HG03457 (cell line): Measurements from ENCODE around the gene SEC63.
"Not testable (repeated sequence)": the region's sequence is repeated elsewhere in the genome, so short reads cannot be mapped to it uniquely, and the experiment has no call there.

ENCODE experiments used
- ATAC-seq: cut with Tn5 transposase; IDR thresholded peaks from one replicate; pipeline ENCODE4 v1.9.1; 2021; ENCODE audit warnings: moderate number of reproducible peaks; ENCODE audit not compliant: unreplicated experiment

The SEC63 gene

GRCh38 chr6:107934229-107934628 is 23.8 kb downstream of the SEC63 start:
- ATAC-seq = not testable (repeated sequence)

GRCh38 chr6:107932580-107932979 is 25.4 kb downstream of the SEC63 start:
- ATAC-seq = no peak

GRCh38 chr6:107931894-107932293 is 26.1 kb downstream of the SEC63 start:
- ATAC-seq = no peak

- no peak for ATAC-seq
These were observed 29.0 kb downstream of the SEC63 start for GRCh38 chr6:107928984-107929383.

GRCh38 chr6:107926697-107927544 is 31.1 kb downstream of the SEC63 start:
- ATAC-seq = not testable (repeated sequence)

- no peak for ATAC-seq
These were observed 40.3 kb downstream of the SEC63 start for GRCh38 chr6:107917451-107918375.

- ATAC-seq = not testable (repeated sequence)
These were observed 41.0 kb downstream of the SEC63 start for GRCh38 chr6:107916961-107917360.

- no peak for ATAC-seq
These were observed 46.3 kb downstream of the SEC63 start for GRCh38 chr6:107911692-107912091.

- no peak for ATAC-seq
These were observed 63.1 kb downstream of the SEC63 start for GRCh38 chr6:107894809-107895396.

- ATAC-seq = not testable (repeated sequence)
These were observed 67.6 kb downstream of the SEC63 start for GRCh38 chr6:107890431-107890830.

GRCh38 chr6:107885950-107886349 is 72.1 kb downstream of the SEC63 start:
- ATAC-seq = not testable (repeated sequence)

- no peak for ATAC-seq
These were observed 78.1 kb downstream of the SEC63 start for GRCh38 chr6:107879941-107880340.

GRCh38 chr6:107877968-107878367 is 80.0 kb downstream of the SEC63 start:
- ATAC-seq = no peak

GRCh38 chr6:107871976-107872375 is 86.0 kb downstream of the SEC63 start:
- no peak for ATAC-seq

GRCh38 chr6:107871512-107871911 is 86.5 kb downstream of the SEC63 start:
- ATAC-seq = not testable (repeated sequence)

- ATAC-seq = no peak
These were observed 87.0 kb downstream of the SEC63 start for GRCh38 chr6:107871016-107871415.

- ATAC-seq = no peak
These were observed 87.6 kb downstream of the SEC63 start for GRCh38 chr6:107870381-107870780.

GRCh38 chr6:107869871-107870270 is 88.1 kb downstream of the SEC63 start:
- no peak for ATAC-seq

- ATAC-seq = no peak
These were observed 89.0 kb downstream of the SEC63 start for GRCh38 chr6:107868867-107869611.

- ATAC-seq = no peak
These were observed 90.7 kb downstream of the SEC63 start for GRCh38 chr6:107867302-107867615.
